Fibroblast of the conjunctiva (primary cell): ENCODE measurements around the gene GABBR2.

ENCODE experiments used
- DNase-seq: peaks from one replicate; pipeline ENCODE4 v3.0.0-alpha.2; 2010; ENCODE audit warnings: low read depth

Gene GABBR2

DNA sequence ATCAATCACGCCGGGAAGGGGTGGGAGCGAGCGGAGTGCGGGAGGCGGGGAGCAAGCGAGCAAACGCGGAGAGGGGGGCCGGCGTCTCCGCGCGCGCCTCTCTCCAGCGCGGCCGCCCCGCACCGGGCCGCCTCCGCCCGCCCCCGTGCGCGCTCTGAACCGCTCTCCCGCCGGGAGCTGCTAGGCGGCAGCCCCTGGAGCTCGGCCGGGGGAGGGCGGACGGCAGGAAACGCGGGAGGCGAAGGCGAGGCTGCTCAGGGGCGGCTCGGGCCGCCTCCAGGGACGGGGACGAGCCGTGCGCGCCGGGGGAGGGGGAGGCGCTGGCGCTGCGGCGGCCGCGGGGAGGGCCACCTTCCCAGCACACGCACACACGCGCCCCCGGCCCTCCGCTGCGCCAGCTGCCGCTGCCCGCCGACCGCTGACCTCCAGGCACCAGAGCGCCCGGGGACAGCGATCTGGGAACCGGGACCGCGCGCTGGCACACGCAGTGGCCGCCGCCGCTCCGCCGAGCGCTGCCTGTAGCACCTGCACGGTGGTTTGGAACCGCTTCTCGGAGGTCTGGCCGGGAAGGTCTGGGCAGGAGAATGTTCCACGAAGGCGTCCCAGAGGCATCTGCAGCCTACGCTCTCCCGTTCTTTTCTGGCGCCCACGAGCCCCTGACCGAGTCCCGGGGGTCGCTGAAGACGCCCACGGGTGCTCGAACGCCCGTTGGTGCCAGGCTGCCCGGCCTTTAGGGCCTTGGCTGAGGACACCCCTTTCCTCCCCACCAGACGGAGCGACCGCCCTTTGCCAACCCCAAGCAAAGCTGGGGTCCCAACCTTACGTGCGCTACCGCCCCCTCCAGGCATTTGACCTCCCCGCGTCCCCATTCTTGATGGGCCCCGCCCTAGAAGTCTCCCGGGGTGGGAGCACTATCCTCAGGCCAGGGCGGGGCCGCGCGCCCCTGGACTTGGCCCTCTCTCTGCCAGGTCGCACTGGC is at the start of gene GABBR2:
Gene GABBR2, minus strand, starts transcription at position 3 of the 979 bp plus-strand sequence. CDS start 198 bp downstream, outside the sequence.
- no peak for DNase-seq

GRCh38 chr9:98755006-98755618 is 46.4 kb upstream of the GABBR2 start:
- no peak for DNase-seq

DNA sequence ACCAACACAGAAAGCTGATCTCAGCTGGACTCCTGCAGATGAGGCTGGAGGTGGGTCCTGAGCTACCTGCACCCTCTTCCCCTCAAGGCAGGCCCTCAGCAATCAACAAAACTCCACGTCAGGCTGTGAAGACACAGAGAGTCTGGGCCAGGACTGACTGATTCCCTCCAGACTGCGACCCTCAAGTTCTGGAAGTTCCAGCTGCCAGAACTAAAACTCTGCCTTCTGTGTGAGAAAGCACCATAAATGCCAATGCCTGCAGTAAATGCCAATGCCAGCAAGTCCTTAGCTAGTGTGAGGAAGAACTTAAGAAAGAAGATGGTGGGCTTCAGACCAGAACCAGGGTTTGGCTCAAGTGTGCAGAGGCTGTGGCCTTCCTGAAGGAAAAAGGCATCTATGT is 42.5 kb upstream of the GABBR2 start:
- no peak for DNase-seq

DNA sequence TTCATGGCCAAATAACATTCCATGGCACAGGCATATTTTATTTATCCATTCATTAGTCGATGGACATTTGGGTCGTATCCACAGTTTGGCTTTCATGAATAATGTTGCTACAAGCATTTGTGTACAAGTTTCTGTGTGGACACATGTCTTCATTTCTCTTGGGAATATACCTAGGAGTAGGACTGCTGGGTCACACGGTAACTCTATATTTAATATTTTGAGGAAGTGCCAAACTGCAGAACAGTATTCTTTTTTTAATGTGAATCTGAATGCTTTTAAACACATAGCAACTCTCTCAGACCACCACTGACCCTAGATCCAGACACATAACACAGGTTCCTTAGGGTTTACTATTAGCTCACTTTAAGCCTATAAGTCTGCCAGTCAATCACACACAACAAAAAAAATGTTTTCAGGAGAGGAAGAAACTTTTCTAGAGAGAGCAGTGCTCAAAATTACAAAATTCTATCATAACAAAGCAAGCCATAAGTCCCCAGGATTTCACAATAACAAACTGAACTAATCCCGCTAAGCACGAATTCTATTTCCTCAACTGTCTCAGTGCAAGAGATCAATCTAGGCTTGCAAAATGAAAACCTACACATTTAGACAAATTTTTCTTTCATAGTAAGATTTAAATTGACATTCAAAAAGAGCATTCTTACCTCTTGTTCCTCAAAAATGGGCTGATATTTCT is 41.8 kb upstream of the GABBR2 start:
- no peak for DNase-seq

- DNase-seq = no peak
Observed at GRCh38 chr9:98747476-98747875, 38.7 kb upstream of the GABBR2 start.

DNA sequence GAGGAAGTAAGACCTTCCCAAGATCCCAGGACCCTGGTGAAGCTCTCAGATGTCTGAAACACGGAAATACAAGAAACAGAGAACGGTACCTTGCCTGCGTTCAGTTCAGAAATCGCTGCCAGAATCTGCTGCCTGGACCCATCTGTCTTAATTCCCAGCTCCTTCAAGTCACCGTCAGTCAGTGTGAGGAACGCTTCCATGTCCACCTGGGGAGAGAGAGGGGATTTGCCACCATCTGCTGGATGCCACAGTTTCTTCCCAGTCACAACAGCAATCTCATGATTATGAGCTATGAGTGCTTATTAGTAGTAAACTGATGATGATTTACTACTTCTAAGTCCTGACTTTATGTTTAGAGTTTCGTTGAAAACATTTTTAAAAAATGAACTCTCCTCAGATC is 36.7 kb upstream of the GABBR2 start:
- DNase-seq = no peak

GRCh38 chr9:98743818-98744611 is 35.3 kb upstream of the GABBR2 start:
- no peak for DNase-seq

GRCh38 chr9:98743329-98743728 is 34.6 kb upstream of the GABBR2 start:
- DNase-seq = no peak

GRCh38 chr9:98742325-98743280 is 33.9 kb upstream of the GABBR2 start:
- no peak for DNase-seq

DNA sequence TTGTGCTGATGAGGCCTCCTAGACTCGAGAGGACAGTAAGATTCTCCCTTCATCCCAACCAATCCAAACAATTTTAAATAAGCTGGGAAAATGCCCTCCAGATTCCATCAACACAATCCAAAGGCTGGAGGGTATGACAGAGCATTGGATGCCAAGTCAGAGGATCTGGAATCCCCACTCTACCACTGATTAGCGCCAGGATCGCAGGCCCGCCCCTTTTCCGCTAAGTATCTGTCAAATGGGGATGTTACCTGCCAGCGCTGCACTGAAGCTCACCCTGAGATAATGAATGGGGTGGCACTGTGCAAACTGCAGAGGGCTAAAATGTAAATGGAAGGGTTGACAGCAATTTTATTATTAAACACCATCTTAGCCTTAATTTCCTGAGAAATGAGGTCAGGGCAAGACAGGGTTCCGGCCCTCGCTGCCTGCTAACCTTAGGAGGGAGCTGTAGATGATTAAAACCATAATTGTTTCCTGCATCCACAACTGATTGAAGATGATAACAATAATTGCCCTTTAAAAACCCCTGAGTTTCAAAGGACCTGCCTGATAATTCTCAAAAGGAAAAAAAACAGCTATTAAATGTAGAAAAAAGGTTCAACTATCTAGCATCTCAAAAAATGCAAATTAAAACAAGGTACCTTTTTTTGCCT is 31.6 kb upstream of the GABBR2 start:
- no peak for DNase-seq

GRCh38 chr9:98738741-98739140 is 30.0 kb upstream of the GABBR2 start:
- DNase-seq = no peak

DNA sequence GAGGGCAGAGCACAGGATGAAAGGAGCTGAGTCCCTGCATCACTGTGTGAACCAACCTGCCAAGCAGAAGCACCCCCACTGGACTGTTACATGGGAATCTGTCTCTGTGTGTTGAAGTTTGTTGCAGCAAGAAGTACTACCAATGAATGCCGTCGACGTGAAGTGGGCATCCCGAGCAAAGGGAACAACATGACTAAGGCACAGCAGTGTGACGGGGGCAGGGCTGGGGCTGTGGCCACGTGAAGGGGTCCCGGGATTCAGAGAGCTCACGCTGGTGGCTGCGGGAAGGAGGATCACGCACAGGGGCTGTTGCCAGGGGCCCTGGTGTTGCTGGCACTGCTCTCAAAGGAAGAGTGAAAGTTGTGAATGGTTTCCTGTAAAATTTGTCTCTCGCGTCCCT is 27.5 kb upstream of the GABBR2 start:
- no peak for DNase-seq

DNA sequence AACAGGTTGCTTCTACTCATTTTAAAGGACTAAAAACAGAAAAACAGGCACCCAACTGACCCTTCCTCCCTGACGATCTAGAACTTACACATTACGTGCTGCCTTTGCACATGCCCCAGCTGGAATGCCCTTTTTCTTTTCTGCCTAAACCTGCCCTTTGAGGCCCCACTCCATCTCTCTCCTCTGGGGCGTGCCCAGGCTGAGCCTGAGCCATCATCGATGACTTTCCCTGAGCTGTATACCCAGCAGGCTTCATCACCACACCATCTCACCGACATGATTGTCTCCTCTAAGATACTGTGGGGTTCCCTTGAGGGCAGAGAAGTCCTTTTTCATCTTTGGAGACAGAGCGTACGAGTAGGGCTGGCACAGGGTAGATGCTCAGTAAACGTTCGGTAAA is 24.1 kb upstream of the GABBR2 start:
- DNase-seq = no peak

DNA sequence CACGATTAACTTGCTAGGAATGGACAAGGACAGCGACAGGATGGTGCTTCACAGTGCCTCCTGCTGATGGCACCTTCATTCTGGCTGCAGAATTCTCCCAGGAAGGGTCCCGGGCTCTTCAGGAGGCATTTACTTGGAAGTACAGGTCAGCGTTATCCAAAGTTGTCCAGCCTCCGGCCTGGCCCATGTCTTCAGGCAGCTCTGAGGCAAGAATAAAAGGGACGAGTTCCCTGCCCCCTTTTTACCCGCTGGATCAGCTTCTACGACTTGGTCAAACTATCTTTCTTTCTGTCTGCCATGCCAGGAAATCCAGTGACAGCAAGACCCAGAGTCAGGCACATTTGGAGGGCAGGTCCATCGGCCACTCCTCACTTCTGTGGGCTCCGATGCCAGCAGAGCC is 23.4 kb upstream of the GABBR2 start:
- no peak for DNase-seq

DNA sequence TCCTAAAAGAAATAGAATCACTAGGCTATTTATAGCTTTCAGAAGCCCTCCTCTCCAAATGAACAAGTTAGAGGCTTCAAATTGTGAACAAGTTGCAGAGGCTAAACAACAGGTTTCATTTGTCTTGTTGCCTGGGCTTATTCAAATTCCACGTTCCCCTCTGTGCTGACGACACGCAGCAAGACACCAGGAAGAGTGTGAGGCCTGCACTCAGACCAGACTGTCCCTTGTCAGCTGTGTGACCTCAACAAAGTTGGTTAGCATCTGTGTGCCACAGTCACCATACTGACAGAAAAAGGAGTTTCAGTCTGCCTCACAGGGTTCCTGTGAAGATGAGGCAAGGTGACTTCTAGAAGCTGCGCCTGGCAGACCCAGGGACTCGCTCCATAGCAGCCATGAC is 22.1 kb upstream of the GABBR2 start:
- DNase-seq = no peak

GRCh38 chr9:98728500-98728899 is 19.8 kb upstream of the GABBR2 start:
- DNase-seq = no peak

- DNase-seq = no peak
Observed at GRCh38 chr9:98727428-98727827, 18.7 kb upstream of the GABBR2 start.

DNA sequence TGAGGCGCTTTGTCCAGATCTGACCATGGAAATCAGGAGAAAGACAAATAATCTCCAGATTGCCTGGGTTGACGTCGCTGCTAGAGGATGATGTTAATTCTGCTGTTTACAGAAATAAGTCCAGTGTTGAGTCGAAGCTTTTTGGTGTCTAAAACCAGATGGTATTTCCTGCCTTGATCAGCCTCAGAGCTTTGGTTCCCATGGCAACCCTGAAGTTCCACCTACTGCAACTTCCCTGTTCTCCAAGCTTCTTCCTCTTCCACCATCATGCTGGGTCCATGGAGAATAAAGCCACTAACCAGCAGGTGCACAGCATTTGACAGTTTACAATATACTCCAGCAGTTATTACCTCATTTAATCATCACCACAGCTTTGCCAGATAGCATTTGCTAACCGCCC is 18.0 kb upstream of the GABBR2 start:
- no peak for DNase-seq

DNA sequence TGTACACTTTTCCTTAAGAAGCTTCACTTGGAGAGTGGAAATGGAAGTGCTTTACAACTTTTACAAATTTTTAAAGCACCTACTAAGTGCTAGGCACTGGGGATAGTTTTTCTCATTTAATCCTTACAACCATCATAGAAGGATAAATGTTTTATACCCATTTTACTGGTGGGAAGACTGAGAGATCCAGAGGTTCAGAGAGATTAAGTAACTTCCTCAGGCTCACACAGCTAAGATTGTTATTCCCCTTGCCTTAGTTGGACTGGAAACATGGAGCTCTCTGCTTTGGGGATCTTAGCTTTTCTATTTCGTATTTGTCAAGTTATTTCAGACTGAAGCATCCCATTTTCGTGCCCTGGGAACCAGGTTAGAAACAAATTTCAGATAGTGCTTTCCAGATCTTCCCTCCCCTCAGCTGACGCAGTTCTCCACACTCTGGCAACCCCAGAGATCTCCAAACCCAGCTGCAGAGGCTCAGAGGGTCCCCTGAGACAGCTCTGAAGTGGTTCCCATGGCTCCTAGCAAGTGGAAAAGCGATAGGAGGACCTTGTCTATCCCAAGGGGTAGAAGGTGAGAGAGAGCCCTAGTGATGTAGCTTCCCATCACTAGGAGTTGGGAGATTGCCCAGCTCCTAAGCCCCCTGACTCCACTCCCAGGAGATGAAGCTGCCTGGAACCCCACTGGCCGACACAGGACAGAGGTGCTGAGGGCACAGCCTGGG is 16.2 kb upstream of the GABBR2 start:
- no peak for DNase-seq

GRCh38 chr9:98721643-98722042 is 12.9 kb upstream of the GABBR2 start:
- no peak for DNase-seq
